SK-MEL-5 (cell line): Measurements from ENCODE around the gene COL5A1. TPM values are rescaled to one million over a fixed set of nuclear protein-coding genes. Genes with fewer than 3 reads are reported as not detected.
"Not testable (repeated sequence)": the region's sequence is repeated elsewhere in the genome, so short reads cannot be mapped to it uniquely, and the experiment has no call there.

ENCODE experiments used
- DNase-seq: peaks from one replicate; pipeline ENCODE4 v3.0.0-alpha.2; 2016; ENCODE audit warnings: low read depth, low spot score
- in situ Hi-C: cut with HindIII; loops from 2 replicates; pipeline ENCODE4 v1.10.0; 2016; ENCODE audit warnings: low sequenced_read_pairs, high pct_unique_total_duplicates, low pct_unique_long_range_greater_than_20kb
- total RNA-seq: library from RNA; depleted of rRNA; stranded (reverse); fragments of >200 nt; shearing (Covaris generic); gene quantifications from 2 replicates; pipeline ENCODE4 v1.2.3, GENCODE V29; 2014

Gene COL5A1
- total RNA-seq, 1 experiment from 2014 or later: not detected

DNA sequence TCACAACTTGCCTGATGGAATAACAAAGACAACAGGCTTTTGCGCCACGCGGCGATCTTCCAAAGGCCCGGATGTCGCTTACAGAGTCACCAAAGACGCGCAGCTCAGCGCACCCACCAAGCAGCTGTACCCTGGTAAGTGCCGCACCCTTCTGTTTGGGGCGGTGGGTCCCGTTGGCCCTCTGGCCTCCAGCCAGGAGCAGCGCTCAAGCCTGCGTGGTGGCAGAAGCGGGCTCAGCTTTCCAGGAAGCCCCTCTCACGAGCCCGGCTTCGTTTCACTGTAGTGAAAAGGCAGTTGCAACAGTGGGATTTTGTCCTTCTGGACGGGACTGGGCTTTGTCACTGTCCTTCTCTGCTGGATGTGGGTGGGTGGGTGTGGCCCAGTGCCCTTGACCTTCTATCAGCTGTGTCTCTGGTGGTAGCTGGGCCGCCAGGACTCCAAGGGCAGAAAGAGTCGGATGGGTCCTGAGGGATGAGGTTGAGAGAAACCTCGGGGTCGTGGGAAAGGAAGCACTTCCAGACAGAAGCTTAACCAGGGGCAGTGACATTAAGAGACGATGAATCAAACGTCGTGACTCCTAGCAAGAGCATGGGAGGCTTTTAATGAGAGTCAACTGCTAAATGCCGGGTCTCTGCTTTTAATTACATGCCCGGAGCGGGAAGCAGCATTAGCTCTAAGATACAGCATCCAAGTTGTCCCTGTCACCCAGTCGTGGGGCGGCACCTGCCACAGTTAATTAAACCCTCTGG, 49.5 kb downstream of the COL5A1 start:
- in situ Hi-C loops: no loop called here
- no peak for DNase-seq

DNA sequence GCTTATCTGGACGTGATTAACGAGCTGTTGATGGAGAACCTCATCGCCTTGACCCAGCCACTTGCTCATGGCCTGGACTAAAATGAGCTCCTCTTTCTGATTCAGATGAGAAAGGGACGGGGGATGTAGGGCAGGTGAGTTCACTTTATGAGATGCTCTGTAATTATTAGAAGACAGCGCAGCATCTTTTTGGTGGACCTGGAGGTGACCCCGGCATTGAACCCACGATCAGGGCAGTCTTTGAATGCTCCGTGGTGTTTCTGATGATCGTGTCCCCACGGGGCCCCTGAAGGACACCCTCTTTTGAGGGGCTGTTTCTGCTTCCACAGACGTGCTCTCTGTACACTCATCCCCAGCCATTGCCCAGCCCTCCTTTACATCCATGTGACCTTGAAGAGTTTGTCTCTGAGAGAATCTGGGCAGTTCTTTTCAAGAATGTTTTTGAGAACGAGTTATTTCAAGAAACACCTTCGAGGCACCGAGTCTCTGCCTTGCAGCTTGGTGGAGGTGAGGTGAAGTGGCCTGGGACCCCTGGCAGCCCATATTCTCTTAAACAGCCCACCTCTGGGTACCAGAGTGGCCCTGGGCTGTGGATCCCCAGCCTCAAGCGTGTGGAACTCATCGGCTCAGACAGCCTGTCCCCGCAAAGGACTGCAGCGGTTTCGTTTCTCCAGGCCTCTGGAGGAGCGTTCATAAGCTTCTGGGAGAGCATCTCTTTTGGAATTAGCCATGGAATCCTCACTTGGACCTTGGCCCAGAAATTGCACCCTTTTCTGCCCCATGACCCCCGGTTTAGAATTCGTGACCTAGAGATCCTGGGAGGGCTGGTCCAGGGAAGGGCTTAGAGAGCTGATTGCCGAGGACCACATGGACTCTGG, 50.3 kb downstream of the COL5A1 start:
- DNase-seq: no peak
- in situ Hi-C loops: no loop called here

DNA sequence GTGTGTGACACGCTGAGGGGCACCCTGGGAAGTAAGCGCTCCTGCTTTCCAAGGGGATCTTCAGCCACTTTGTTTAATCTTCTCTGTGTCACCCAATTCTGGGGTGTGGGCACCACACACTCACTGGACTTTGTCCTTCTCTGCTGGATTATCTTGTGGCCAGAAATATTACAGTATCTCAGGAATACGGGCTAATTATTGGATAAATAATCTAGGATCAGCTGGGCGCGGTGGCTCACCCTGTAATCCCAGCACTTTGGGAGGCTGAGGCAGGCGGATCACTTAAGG, 50.9 kb downstream of the COL5A1 start:
- in situ Hi-C loops: no loop called here
- no peak for DNase-seq

DNA sequence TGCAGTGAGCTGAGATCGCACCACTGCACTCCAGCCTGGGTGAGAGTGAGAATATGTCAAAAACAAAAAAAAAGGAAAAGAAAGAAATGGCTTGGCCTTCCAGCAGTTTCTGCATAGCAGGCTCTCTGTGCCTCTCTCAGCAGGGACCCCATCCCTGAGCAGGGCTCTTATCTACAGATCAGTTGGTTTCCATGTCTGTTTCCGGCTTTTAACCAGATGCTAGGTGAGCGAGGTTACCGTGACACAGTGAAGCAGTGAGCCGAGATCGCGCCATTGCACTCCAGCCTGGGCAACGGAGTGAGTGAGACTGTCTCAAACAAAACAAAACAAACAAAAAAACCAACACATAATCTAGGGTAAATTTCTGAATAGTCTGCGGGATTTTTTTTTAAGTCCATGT, 51.4 kb downstream of the COL5A1 start:
- in situ Hi-C loops: no loop called here
- DNase-seq: no peak

DNA sequence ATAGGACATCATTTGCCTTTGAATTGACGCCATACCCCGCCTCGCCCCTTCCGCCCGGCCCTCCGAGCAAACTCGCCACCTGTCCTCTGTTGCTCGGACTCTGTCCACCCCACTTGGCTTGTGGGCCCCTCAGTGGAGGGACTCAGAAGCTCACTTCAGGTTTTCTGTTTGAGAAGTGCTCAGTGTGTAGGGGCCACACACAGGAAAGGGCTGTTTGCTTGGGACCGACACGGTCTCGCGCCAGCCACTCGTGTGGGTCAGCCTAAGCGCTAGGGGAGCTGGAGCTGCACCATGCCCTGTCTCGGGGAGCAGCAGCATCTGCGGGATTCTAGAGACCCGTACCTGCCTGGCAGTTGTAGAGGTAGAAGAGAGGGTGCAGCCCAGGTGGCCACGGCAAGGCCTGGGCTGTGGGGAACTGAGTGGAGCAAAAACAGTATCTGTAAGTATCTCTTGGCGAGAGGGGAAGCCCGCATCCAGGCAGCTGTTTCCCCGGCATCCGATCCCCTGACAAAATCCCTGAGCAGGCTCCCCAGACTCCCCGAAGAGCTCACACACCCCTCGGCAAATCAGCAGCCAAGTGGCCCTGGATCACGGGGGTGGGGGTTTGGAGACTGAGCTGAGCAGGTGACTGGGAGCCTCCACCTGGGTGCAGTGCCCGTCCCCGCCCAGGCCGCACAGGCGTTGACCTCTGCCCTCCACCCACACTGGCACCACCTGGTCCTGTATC, 52.2 kb downstream of the COL5A1 start:
- in situ Hi-C loops: no loop called here
- no peak for DNase-seq

DNA sequence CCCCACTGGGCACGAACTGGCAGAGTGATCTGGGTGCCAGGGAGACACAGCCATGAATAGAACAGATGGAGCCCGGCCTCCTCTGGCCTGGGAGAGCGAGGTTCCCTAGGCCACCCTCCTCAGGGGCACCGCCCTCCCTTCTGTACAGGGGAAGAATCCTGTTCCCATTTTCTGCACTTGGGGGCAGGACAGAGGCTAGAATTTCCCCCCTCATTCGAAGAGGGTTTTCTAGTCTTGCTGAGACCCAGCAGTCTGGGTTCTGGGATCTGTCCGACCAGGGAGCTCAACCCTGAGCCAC, 52.7 kb downstream of the COL5A1 start:
- in situ Hi-C loops: no loop called here
- no peak for DNase-seq

DNA sequence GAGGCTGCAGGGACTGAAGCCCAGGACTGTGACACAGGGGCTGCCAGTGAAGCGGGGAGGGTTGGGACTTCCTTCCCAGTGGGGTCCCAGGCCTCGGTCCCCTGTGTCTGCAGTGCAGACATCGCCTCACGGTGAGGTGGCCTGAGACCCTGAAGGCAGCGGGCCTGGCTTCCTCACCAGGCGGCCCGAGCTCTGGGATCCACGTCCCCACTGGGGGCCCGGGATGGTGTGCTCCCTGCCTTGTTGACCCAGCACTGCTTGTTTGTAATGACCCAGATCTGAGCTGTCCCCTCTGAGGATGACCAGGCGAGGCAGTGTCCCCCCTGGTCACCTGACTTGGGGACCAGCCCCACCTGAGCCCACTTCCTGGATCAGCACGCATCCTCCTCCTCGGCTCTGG, 53.1 kb downstream of the COL5A1 start:
- no peak for DNase-seq

DNA sequence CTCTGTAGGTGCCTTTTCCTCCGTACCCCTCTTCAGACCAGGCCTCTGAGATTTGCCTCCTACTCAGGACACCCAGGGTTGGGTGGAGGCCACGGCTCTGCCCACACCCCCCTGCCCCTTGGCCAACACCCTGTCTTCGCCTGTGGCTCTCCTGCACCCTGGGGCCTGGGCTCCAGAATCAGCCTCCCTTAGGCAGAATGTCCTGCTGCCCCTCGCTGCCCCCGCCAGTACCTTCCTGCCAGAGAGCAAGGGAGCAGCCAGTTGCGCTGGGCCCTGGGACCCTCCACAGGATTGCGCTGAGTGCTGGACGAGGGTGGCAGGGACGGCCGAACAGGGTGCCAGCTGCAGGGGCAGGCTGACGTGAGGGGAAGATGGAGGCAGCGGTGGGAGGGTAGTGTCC, 53.5 kb downstream of the COL5A1 start:
- DNase-seq: no peak
- in situ Hi-C loops: no loop called here

More for the DNA sequence above, 53.1 kb downstream of the COL5A1 start:
- in situ Hi-C loops: no loop called here

DNA sequence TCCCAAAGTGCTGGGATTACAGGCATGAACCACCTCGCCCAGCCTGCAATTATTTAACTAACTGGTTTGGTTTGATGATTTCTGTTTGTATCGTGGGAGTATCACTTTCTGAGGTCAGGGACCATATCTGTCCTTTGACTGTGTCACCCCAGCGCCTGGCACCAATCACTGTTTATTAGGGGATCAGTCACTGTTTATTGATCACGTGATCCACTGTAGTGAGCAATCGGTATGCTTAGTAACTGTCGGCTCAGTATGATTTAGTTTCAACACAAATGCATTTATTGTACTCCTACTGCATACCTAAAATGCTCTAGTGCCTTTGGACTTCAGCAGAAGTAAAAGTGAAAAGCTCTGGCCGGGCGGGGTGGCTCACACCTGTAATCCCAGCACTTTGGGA, 54.8 kb downstream of the COL5A1 start:
- in situ Hi-C loops: no loop called here
- DNase-seq: no peak

DNA sequence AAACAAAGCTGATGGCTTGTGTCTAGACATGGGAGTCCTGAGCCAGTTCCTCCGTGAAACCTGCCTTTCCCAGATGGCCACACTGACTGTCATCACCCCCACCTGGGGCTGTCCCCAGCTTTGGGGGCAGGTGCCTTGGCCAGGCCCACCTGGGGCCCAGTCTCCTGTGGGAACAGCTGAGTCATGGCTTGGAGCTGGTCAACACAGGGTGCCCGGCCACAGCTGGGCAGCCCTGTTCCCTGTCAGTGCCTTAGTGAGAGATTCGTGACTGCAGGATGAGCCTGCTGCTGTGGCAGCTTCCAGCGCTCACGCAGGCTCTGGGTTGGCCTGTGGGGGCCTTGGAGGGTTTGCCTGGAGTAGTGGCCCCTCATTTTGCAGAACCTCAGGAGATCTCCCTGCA, 56.5 kb downstream of the COL5A1 start:
- DNase-seq: no peak
- in situ Hi-C loops: no loop called here

DNA sequence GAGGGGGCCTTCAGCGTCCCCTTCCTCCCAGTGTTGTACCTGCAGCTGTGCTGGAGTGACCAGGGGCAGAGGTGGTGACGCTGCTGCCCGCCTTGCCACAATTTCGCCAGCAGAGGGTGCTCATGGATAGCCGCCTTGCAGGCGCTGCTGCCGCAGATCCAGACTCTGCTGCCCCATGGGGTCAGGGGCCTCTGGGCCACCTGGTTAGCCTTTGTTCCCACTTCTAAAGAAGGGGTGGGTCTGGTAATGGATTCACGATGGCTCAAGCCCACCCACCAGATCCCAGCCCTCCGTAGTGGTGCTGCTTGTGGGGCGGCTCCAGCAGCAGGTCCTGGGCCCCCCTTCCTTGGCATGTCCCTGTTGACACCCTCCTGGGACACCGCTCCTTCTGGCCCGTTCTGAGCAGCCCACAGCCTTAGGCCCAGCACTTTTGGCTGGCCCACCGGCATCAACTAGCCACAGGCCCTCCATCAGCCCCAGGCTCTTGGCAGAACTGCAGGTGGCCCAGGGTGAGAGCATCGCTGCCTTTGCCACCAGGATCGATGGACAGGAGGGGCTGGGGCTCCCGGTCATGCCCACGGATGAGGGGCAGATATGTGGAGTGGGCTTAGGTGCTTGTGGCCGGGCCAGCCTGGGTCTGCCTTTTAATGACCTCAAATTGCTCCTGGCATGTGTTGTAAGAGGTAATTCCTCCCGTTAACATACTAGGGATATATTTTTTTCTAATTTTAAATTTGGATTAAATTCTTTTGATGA, 57.2 kb downstream of the COL5A1 start:
- peak; percentile 68 for DNase-seq
- in situ Hi-C loops: no loop called here

DNA sequence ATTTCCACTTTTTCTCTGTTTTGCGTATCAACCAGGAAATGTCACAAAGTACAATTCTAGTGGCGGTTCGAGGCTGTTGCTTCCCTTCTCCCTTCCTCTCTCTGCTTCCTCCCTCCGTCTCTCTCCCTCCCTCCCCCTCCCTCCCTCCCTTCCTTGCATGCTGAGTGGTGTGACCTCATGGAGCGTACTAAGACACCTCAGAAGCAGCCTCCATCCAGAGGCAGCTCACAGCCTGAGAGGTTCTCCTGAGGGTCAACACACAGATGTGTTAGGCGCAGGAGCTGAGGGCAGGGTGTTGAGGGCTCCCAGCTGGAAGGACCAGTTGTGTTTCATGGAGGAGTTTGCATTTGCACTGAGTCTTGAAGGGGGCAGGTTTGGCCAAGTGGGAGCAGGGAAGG, 57.7 kb downstream of the COL5A1 start:
- in situ Hi-C loops: no loop called here
- DNase-seq: no peak

DNA sequence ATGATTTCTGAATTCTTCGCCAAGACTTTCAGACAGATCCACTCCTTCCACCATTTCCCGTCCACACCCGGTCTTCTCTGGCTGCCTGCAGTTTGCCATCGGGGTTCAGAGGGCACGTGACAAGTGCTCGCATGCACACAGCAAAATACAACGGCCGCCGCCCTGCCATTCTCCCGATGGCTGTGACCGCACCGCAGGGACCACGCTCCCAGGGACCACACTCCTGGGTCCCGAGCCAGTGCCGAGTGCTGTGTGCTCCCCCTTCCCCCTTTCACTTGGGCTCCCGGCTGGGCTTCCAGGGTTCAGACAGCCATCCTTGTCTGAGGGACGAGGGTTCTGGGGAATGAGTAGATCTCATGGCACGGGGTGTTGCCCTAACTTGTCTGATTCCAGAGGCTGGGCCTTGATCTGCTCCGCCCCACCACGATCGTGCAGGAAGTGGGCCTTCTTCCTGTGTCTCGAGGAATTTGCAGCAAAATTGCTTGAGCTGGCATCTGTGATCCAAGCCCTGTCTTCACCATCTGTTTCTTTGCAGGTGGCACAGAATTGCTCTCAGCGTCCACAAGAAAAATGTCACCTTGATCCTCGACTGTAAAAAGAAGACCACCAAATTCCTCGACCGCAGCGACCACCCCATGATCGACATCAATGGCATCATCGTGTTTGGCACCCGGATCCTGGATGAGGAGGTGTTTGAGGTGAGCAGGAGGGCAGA, 59.2 kb downstream of the COL5A1 start:
- in situ Hi-C loops: no loop called here
- no peak for DNase-seq

DNA sequence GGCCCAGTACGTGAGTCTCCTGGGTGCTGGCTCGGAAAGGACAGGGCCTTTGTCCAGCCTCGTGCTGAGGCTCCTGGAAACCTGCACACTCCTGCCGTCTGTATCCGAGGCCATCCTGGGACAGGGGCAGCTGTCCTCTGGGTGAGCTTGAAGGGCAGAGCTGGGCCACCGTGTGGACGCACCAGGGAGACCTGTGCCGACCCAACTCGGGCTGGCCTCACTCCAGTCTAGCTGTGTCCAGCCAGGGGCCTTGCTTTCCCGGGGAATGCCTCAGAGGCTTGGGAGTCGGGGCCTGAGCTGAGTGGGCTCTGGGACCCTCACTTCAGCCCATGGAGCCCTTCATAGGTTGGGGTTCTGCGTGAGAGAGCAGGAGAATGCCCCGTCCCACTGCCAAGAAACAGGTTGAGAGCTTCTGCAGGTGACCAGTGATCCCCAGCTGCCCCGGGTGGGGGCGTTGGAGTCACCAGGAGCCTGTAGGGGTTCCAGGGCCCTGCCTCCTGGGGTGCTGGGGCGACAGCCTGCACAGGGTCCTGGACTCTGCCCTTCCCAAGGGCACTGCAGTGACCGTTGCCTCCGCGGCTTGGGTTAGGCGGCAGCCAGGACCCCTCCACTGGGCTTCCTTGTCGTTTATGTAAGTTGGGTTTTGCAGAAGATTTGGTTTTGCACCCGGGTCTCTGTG, 60.1 kb downstream of the COL5A1 start:
- in situ Hi-C loops: no loop called here
- no peak for DNase-seq

DNA sequence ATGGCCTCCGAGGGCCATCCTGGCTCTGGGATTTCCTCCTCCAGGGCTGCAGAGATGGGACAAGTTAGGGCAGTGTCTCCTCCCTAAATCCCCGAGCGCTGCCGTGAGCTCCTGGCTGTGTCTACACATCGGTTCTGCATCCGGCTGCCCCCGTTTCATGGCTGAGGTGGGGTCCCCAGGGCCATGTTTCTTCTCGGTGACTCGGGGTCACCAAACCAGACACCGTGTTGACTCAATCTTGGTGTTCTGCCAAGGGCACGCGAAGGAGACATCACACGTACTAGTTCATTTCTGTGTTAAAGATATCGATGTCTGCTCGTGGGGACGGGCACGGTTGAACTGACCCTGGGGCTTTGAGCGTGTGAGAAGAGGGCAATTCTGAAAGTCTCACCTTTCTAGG, 60.7 kb downstream of the COL5A1 start:
- no peak for DNase-seq
- in situ Hi-C loops: no loop called here

DNA sequence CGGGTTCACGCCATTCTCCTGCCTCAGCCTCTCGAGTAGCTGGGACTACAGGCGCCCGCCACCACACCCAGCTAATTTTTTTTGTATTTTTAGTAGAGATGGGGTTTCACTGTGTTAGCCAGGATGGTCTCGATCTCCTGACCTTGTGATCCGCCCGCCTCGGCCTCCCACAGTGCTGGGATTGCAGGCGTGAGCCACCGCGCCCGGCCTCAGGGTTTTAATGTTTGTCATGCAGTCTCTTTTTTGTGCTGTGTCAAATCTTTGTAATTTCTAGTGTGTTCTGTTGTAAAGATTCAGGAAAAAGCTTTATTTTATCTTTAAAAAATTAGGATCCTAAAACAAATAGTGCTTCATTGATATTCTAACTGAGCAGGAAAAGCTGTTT, 62.1 kb downstream of the COL5A1 start:
- in situ Hi-C loops, DNase-seq: not testable (repeated sequence)

DNA sequence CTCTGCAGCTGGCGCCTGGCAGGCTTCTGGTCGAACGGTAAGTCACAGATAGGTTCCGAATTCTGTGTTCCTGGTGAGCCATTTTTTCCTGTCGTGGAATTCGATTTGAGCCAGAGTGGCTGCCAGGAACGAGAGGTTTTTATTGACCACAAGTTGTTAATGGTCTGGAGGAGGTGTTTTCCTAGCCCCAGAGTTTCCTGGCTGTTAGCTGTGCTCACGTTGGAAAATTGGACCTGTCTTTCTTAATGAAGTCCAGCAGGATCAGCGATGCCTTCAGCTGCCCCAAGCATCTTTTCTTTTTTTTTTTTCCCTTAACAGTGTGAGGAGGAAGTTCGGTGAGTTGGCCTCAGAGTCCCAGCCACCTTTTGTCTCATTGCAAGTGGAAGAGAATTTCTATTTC, 62.9 kb downstream of the COL5A1 start:
- in situ Hi-C loops: no loop called here

More for the DNA sequence above, 62.9 kb downstream of the COL5A1 start:
- DNase-seq: no peak
